B cell (primary cell): ENCODE measurements around the gene GPA33. TPM values are rescaled to one million over a fixed set of nuclear protein-coding genes. Genes with fewer than 3 reads are reported as not detected.
A peak's percentile ranks its signal among the peaks of the same experiment; 100 is the strongest.

Experiments used
- ATAC-seq: fragments of 200-7000 bp; cut with Tn5 transposase; one replicate; pipeline ENCODE4 v1.10.0; 2021; ENCODE audit warnings: low read depth, mild to moderate bottlenecking, moderate number of reproducible peaks, moderate library complexity
- CTCF ChIA-PET: fragments of 350-600 bp; sonication (Branson Sonifier 250); formaldehyde crosslinking; loops from one replicate; lab custom pipeline; 2021; ENCODE audit warnings: antibody characterized with exemption, inconsistent platforms; lab: Charles Lee
- POLR2A ChIA-PET: fragments of 350-600 bp; sonication (Branson Sonifier 250); formaldehyde crosslinking; loops from one replicate; lab custom pipeline; 2021; ENCODE audit warnings: antibody characterized with exemption; lab: Charles Lee
- DNase-seq: peaks from one replicate; pipeline ENCODE4 v3.0.0; 2013
- H2AFZ ChIP-seq: 2 replicates; pipeline ENCODE4 v1.6.1; 2012; ENCODE audit warnings: mild to moderate bottlenecking, low read depth, low read length; ENCODE audit not compliant: insufficient read depth, poor library complexity, severe bottlenecking
- H3K27ac ChIP-seq, 2 donors: 1 replicate in 1 of 2; 2 replicates in 1 of 2; pipeline ENCODE4 v1.5.1; 2012 to 2013; ENCODE audit warnings: low read length in 2 of 2, mild to moderate bottlenecking in 2 of 2, moderate library complexity in 1 of 2
- H3K27me3 ChIP-seq, 4 experiments: fragments of 200-600 bp in 1 of 4; sonication (generic) in 1 of 4; replicated peaks in 1 of 4; 1 replicate in 2 of 4; 2 replicates in 2 of 4; pipeline versions ENCODE4 v1.6.1 to v1.7.0; 2013 to 2016; ENCODE audit warnings: low read length in 3 of 4, mild to moderate bottlenecking in 2 of 4, mixed read lengths in 1 of 4, moderate library complexity in 1 of 4; ENCODE audit not compliant: insufficient read depth in 4 of 4, control insufficient read depth in 3 of 4; ENCODE audit errors: control extremely low read depth in 1 of 4
- H3K36me3 ChIP-seq, 2 experiments: replicated peaks in 1 of 2; 1 replicate in 1 of 2; 2 replicates in 1 of 2; pipeline versions ENCODE4 v1.6.1 to v1.7.1; 2013; ENCODE audit warnings: low read length in 1 of 2; ENCODE audit not compliant: insufficient read depth in 2 of 2, control insufficient read depth in 1 of 2; ENCODE audit errors: control extremely low read depth in 1 of 2, extremely low read depth in 1 of 2
- H3K4me1 ChIP-seq, 2 donors: fragments of 200-600 bp in 1 of 2; sonication (generic) in 1 of 2; 1 replicate in 1 of 2; 2 replicates in 1 of 2; pipeline versions ENCODE4 v1.5.1 to v1.6.1; 2013 to 2017; ENCODE audit warnings: low read length in 2 of 2; ENCODE audit not compliant: control insufficient read depth in 2 of 2, insufficient read depth in 2 of 2
- H3K4me2 ChIP-seq: replicated peaks from 2 replicates; pipeline ENCODE3; 2012; ENCODE audit warnings: mild to moderate bottlenecking, low read depth, low read length; ENCODE audit not compliant: poor library complexity, severe bottlenecking
- H3K4me3 ChIP-seq, 5 experiments: fragments of 200-600 bp in 1 of 5; sonication (generic) in 1 of 5; 1 replicate in 3 of 5; 2 replicates in 2 of 5; pipeline versions ENCODE4 v1.5.1 to v1.7.0; 2011 to 2016; ENCODE audit warnings: low read length in 4 of 5, mild to moderate bottlenecking in 4 of 5, low read depth in 2 of 5, control low read depth in 1 of 5, moderate library complexity in 1 of 5; ENCODE audit not compliant: insufficient read depth in 1 of 5; ENCODE audit errors: control extremely low read depth in 1 of 5, extremely low read depth in 1 of 5
- H3K79me2 ChIP-seq: fragments of 200-600 bp; sonication (generic); one replicate; pipeline ENCODE4 v1.6.0; 2016; ENCODE audit warnings: low read length; ENCODE audit not compliant: control insufficient read depth, insufficient read depth
- H3K9ac ChIP-seq: fragments of 200-600 bp; sonication (generic); 2 replicates; pipeline ENCODE4 v1.6.1; 2017; ENCODE audit warnings: mild to moderate bottlenecking, low read length, moderate library complexity
- H3K9me3 ChIP-seq, 3 donors: one replicate each; pipeline versions ENCODE4 v1.6.1 to v1.7.1; 2013; ENCODE audit warnings: low read length in 2 of 3; ENCODE audit not compliant: control insufficient read depth in 2 of 3, insufficient read depth in 1 of 3; ENCODE audit errors: control extremely low read depth in 1 of 3
- H4K20me1 ChIP-seq: 2 replicates; pipeline ENCODE4 v1.6.0; 2012; ENCODE audit warnings: mild to moderate bottlenecking, low read length; ENCODE audit not compliant: insufficient read depth, control insufficient read depth, poor library complexity, severe bottlenecking
- H3K27ac Mint-ChIP-seq: one replicate; pipeline ENCODE4 v1.8.0; 2021; ENCODE audit warnings: mixed read lengths
- H3K27me3 Mint-ChIP-seq: one replicate; pipeline ENCODE4 v1.8.0; 2021; ENCODE audit warnings: mixed read lengths
- H3K4me1 Mint-ChIP-seq: one replicate; pipeline ENCODE4 v1.8.0; 2021; ENCODE audit warnings: mixed read lengths
- H3K4me3 Mint-ChIP-seq: one replicate; pipeline ENCODE4 v1.8.0; 2021; ENCODE audit warnings: mixed read lengths
- H3K9me3 Mint-ChIP-seq: one replicate; pipeline ENCODE4 v1.8.0; 2022; ENCODE audit warnings: mixed read lengths; ENCODE audit not compliant: insufficient read depth
- EZH2 ChIP-seq: IDR thresholded peaks from 2 replicates; pipeline ENCODE4 v1.6.1; 2012; ENCODE audit warnings: borderline replicate concordance, low read depth, mild to moderate bottlenecking, moderate library complexity, low read length; ENCODE audit not compliant: insufficient read depth, poor library complexity, severe bottlenecking
- whole genome bisulfite sequencing: methylation state at CpG from one replicate; pipeline ENCODE4 v1.1.5; 2013; ENCODE audit warnings: missing lambda C conversion rate; ENCODE audit not compliant: insufficient coverage; 5-methylcytosine and 5-hydroxymethylcytosine counted together
- intact Hi-C: fragments of 100-400 bp; cut with micrococcal nuclease; formaldehyde crosslinking; loops from one replicate; pipeline ENCODE4 v1.10.0; 2022
- polyA plus RNA-seq: library from polyadenylated mRNA; depleted of rRNA; stranded (reverse); fragments of >200 nt; gene quantifications from 2 replicates; pipeline ENCODE4 v1.2.3, GENCODE V29; 2012
- total RNA-seq, 2 donors: library from RNA; stranded (reverse); fragments of 120-200 nt in 1 of 2; gene quantifications; 1 replicate in 1 of 2; 2 replicates in 1 of 2; pipeline versions ENCODE4 v1.2.3 to v1.2.4, GENCODE V29; 2013 to 2022
- TF ChIP-seq, protein P1 (sequence below): fragments of 200-600 bp; IDR thresholded peaks from one replicate; pipeline ENCODE4 v1.8.0; 2022; ENCODE audit warnings: antibody characterized with exemption, mild to moderate bottlenecking

The GPA33 gene
- total and polyA plus RNA-seq, 2 donors (not counting 1 experiment from before 2014, with no cell fraction given) = 0.91 to 2.4 TPM

DNA sequence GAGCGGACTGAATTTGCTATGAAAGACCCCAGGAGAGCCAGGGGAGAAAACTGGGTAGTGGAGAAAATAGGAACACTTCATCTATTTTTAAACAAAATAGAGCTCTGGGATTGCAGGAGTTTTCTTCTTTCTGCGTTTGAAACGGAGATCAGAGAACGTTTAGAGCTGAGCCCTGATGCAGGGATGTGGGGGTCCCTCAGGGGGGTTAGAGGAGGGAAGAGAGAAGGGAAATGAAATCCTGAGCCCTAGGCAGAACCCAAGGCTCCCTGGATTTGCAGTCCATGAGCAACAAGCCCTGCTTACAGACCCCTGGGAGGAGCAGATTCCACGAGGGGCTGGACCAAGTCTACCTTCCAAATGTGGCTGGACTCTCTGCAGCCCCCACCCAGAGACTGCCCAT lies 25.5 kb upstream of the GPA33 start:
- no peak overlapping the region for H3K27ac Mint-ChIP-seq
- WGBS = 75% methylated on average over 2 of the region's 5 CpGs
- no peaks in the 10 kb centered on the region for H3K36me3 ChIP-seq
- POLR2A ChIA-PET = no interaction called here
- ATAC-seq = no peak
- no peak overlapping the region for H3K4me3 ChIP-seq
- H4K20me1 ChIP-seq = no peaks in the 10 kb centered on the region
- H3K27ac ChIP-seq = no peak overlapping the region
- H3K9me3 Mint-ChIP-seq = no peaks in the 10 kb centered on the region
- intact Hi-C loops = no loop called here
- no peak overlapping the region for H3K4me3 Mint-ChIP-seq
- DNase-seq = no peak
- peaks cover 30% of the 10 kb centered on the region for H3K27me3 Mint-ChIP-seq
- no peaks in the 10 kb centered on the region for H3K79me2 ChIP-seq
- H3K9me3 ChIP-seq = peaks cover 0 to 1% (median under 1%) of the 10 kb centered on the region in 3 donors
- H3K9ac ChIP-seq = no peak overlapping the region
- TF ChIP-seq EZH2 = no peak
- TF ChIP-seq, protein P1, sequence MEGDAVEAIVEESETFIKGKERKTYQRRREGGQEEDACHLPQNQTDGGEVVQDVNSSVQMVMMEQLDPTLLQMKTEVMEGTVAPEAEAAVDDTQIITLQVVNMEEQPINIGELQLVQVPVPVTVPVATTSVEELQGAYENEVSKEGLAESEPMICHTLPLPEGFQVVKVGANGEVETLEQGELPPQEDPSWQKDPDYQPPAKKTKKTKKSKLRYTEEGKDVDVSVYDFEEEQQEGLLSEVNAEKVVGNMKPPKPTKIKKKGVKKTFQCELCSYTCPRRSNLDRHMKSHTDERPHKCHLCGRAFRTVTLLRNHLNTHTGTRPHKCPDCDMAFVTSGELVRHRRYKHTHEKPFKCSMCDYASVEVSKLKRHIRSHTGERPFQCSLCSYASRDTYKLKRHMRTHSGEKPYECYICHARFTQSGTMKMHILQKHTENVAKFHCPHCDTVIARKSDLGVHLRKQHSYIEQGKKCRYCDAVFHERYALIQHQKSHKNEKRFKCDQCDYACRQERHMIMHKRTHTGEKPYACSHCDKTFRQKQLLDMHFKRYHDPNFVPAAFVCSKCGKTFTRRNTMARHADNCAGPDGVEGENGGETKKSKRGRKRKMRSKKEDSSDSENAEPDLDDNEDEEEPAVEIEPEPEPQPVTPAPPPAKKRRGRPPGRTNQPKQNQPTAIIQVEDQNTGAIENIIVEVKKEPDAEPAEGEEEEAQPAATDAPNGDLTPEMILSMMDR = no peak
- H3K4me1 ChIP-seq = peaks cover 8% of the 10 kb centered on the region in 2 donors
- no peak overlapping the region for H2AFZ ChIP-seq
- peaks cover 8% of the 10 kb centered on the region for H3K4me1 Mint-ChIP-seq
- H3K4me2 ChIP-seq = no peak overlapping the region
- CTCF ChIA-PET = no interaction called here
- peaks cover 0 to 13% (median 2%) of the 10 kb centered on the region in 4 experiments for H3K27me3 ChIP-seq

DNA sequence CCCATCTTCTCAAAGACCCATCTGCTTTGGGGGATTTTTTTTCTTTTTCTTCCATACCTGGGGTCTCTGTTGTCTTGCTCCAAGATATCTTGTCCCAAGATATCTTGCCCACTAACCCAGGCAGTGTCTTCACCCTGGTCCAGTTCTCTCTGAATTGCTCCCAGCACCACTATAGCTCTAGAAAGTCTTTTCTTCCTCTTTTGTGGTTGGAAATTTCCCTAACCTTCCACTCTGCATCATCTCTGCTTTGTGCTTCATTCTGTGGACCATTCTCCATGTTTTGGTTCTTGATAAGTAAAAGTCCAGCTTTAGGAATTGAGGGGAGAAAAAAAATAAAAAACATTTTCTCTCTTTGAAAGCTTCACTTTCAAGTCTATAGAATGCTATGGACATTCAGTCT lies 24.5 kb upstream of the GPA33 start:
- Histone ChIP-seq H3K4me3 (no peak overlapping the region), H3K36me3 (no peaks in the 10 kb centered on the region), H3K9ac (no peak overlapping the region), H3K4me2 (no peak overlapping the region), H3K9me3 (peaks cover 1 to 8% (median 3%) of the 10 kb centered on the region in 3 donors), H3K27ac (no peak overlapping the region), H3K79me2 (no peaks in the 10 kb centered on the region), H3K27me3 (peaks cover 0 to 12% (median 2%) of the 10 kb centered on the region in 4 experiments), H2AFZ (no peak overlapping the region), H3K4me1 (peaks cover 8 to 11% of the 10 kb centered on the region in 2 donors), H4K20me1 (no peaks in the 10 kb centered on the region)
- TF ChIP-seq, protein P1 = no peak
- TF ChIP-seq EZH2 = no peak
- DNase-seq (peak; percentile 18), ATAC-seq (no peak)
- no peak overlapping the region for H3K4me3 Mint-ChIP-seq
- peaks cover 32% of the 10 kb centered on the region for H3K27me3 Mint-ChIP-seq
- POLR2A ChIA-PET = no interaction called here
- CTCF ChIA-PET = no interaction called here
- intact Hi-C loops = no loop called here
- H3K4me1 Mint-ChIP-seq = peaks cover 17% of the 10 kb centered on the region
- no peak overlapping the region for H3K27ac Mint-ChIP-seq
- H3K9me3 Mint-ChIP-seq = peaks cover 8% of the 10 kb centered on the region
